ENCODE results near the gene CCDC6. TPM values are rescaled to one million over a fixed set of nuclear protein-coding genes. Genes with fewer than 3 reads are reported as not detected.

Gene CCDC6
- polyA plus RNA-seq, 2 of the 4 experiments (the other 2 are of a cell fraction), result 21.4 to 43.5 TPM

DNA sequence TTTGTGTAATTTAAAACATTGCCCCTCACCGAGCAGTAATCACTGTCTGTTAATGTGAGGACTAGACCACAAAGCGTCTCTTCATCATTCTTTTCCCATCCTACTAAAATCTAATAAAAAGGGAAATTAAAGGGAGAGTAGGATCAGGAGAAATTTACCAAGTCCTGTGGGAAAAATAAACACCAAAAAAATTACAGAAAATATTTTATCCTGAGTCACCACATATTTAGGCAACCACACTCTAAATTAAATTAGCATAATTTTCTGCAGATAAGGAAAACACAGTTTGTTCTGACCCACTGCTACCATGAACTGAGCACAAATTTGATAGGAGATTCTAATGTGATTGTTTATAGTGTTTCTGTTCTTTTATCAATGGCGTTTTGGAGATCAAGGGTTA is 49.3 kb downstream of the CCDC6 start:
- ATAC-seq, result no peak
- TF ChIP-seq TFCP2L1 (CRISPR knock-in tag; IDR thresholded peaks at IDR 0.05) (no peak), HOXB13 (CRISPR knock-in tag; IDR thresholded peaks at IDR 0.05; ENCODE audit: low read depth) (no peak)
- TF ChIP-seq, protein P1, sequence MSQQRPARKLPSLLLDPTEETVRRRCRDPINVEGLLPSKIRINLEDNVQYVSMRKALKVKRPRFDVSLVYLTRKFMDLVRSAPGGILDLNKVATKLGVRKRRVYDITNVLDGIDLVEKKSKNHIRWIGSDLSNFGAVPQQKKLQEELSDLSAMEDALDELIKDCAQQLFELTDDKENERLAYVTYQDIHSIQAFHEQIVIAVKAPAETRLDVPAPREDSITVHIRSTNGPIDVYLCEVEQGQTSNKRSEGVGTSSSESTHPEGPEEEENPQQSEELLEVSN (IDR thresholded peaks at IDR 0.05; ENCODE audit: borderline replicate concordance, low read depth), result no peak
- Histone ChIP-seq H3K4me2 (no peak overlapping the region), H3K4me1 (no peaks in the 10 kb centered on the region), H3K4me3 (no peak overlapping the region), H3K9me3 (0 out of 3 replicates have a peak, but pooled peaks cover 3% of the 10 kb centered on the region), H3K27ac (no peak overlapping the region)
- ChIA-PET POLR2A (no interaction called here), CTCF (no interaction called here)
- 88% methylated on average over 3 of the region's 3 CpGs for WGBS (ENCODE audit: missing lambda C conversion rate)
- no peak for DNase-seq (ENCODE audit: low read depth in 1 of 2, low spot score in 1 of 2)
- no peak for FAIRE-seq

- Histone ChIP-seq H3K9me3 (0 out of 3 replicates have a peak, but pooled peaks cover 3% of the 10 kb centered on the region), H3K4me1 (no peaks in the 10 kb centered on the region), H3K4me3 (no peak overlapping the region), H3K4me2 (no peak overlapping the region), H3K27ac (no peak overlapping the region)
- ATAC-seq (no peak), FAIRE-seq (no peak), DNase-seq (ENCODE audit: low read depth in 1 of 2, low spot score in 1 of 2) (no peak)
- ChIA-PET CTCF (interaction anchor here (2.3 kb wide), 1 partner anchor 10 kb away, joined by 6 read pairs; no protein-coding TSS in a partner anchor), POLR2A (no interaction called here)
- 81% methylated on average over 3 of the region's 3 CpGs for WGBS (ENCODE audit: missing lambda C conversion rate)
- TF ChIP-seq USF2 (IDR thresholded peaks at IDR 0.05) (no peak), ZFP36 (IDR thresholded peaks at IDR 0.05; ENCODE audit: borderline replicate concordance, partially characterized antibody) (no peak), ZNF302 (CRISPR knock-in tag; IDR thresholded peaks at IDR 0.05) (no peak), TP53 (CRISPR knock-in tag; IDR thresholded peaks at IDR 0.05) (no peak), RNF2 (IDR thresholded peaks at IDR 0.05; ENCODE audit: borderline replicate concordance, low read depth) (no peak), EHF (CRISPR knock-in tag; IDR thresholded peaks at IDR 0.05) (no peak), JUNB (IDR thresholded peaks at IDR 0.05) (no peak), FOXS1 (CRISPR knock-in tag; IDR thresholded peaks at IDR 0.05) (no peak), CHD2 (IDR thresholded peaks at IDR 0.05; ENCODE audit: low read length, partially characterized antibody) (no peak), POLR2AphosphoS2 (conservative IDR thresholded peaks at IDR 0.05; ENCODE audit: low read length) (no peak), NR3C1 (IDR thresholded peaks at IDR 0.05) (no peak)
- TF ChIP-seq, protein P1 (IDR thresholded peaks at IDR 0.05; ENCODE audit: borderline replicate concordance, low read depth), result no peak
These were observed 50.3 kb downstream of the CCDC6 start for GRCh38 chr10:59856104-59856503.

GRCh38 chr10:59854571-59854970 is 51.8 kb downstream of the CCDC6 start:
- H3K4me2 ChIP-seq, result no peak overlapping the region
- no peak for DNase-seq (ENCODE audit: low read depth in 1 of 2, low spot score in 1 of 2)
- POLR2A ChIA-PET, result no interaction called here

More at GRCh38 chr10:59854571-59854970, 51.8 kb downstream of the CCDC6 start:
- WGBS (ENCODE audit: missing lambda C conversion rate), result 93% methylated on average over 4 of the region's 4 CpGs
- Histone ChIP-seq H3K27ac (no peak overlapping the region), H3K9me3 (no peaks in the 10 kb centered on the region), H3K4me1 (no peaks in the 10 kb centered on the region), H3K4me3 (no peak overlapping the region)
- no peak for FAIRE-seq
- no peak for ATAC-seq
- CTCF ChIA-PET, result interaction anchor here (1.0 to 2.3 kb wide), 5 partner anchors 8 to 52 kb away, joined by 3 to 6 read pairs (median 3); partner anchors contain the start of gene CCDC6
- TF ChIP-seq CHD4 (IDR thresholded peaks at IDR 0.05; ENCODE audit: borderline replicate concordance) (no peak), RFX5 (IDR thresholded peaks at IDR 0.05) (no peak), POLR2A (IDR thresholded peaks at IDR 0.05; ENCODE audit: low read length) (no peak), RAD21 (conservative IDR thresholded peaks at IDR 0.05 in 1 of 2, IDR thresholded peaks at IDR 0.05 in 1 of 2) (no peak), POLR2AphosphoS2 (conservative IDR thresholded peaks at IDR 0.05; ENCODE audit: low read length) (no peak), TFCP2L1 (CRISPR knock-in tag; IDR thresholded peaks at IDR 0.05) (no peak), ZNF302 (CRISPR knock-in tag; IDR thresholded peaks at IDR 0.05) (no peak), EP300 (IDR thresholded peaks at IDR 0.05) (no peak), RARB (CRISPR knock-in tag; IDR thresholded peaks at IDR 0.05) (no peak), KDM1A (IDR thresholded peaks at IDR 0.05; ENCODE audit: low read depth) (no peak), ESRRA (IDR thresholded peaks at IDR 0.05; ENCODE audit: borderline replicate concordance, low read length) (no peak), NR3C1 (IDR thresholded peaks at IDR 0.05) (no peak), GATA3 (IDR thresholded peaks at IDR 0.05; ENCODE audit: borderline replicate concordance) (no peak), CBX2 (IDR thresholded peaks at IDR 0.05; ENCODE audit: borderline replicate concordance, low read depth) (no peak), FOXS1 (CRISPR knock-in tag; IDR thresholded peaks at IDR 0.05) (no peak), MAX (IDR thresholded peaks at IDR 0.05) (no peak), RCOR1 (IDR thresholded peaks at IDR 0.05; ENCODE audit: low read depth, low read length) (no peak), NFE2L2 (conservative IDR thresholded peaks at IDR 0.05; ENCODE audit: low read length) (no peak)
- TF ChIP-seq, protein P2, sequence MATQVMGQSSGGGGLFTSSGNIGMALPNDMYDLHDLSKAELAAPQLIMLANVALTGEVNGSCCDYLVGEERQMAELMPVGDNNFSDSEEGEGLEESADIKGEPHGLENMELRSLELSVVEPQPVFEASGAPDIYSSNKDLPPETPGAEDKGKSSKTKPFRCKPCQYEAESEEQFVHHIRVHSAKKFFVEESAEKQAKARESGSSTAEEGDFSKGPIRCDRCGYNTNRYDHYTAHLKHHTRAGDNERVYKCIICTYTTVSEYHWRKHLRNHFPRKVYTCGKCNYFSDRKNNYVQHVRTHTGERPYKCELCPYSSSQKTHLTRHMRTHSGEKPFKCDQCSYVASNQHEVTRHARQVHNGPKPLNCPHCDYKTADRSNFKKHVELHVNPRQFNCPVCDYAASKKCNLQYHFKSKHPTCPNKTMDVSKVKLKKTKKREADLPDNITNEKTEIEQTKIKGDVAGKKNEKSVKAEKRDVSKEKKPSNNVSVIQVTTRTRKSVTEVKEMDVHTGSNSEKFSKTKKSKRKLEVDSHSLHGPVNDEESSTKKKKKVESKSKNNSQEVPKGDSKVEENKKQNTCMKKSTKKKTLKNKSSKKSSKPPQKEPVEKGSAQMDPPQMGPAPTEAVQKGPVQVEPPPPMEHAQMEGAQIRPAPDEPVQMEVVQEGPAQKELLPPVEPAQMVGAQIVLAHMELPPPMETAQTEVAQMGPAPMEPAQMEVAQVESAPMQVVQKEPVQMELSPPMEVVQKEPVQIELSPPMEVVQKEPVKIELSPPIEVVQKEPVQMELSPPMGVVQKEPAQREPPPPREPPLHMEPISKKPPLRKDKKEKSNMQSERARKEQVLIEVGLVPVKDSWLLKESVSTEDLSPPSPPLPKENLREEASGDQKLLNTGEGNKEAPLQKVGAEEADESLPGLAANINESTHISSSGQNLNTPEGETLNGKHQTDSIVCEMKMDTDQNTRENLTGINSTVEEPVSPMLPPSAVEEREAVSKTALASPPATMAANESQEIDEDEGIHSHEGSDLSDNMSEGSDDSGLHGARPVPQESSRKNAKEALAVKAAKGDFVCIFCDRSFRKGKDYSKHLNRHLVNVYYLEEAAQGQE (IDR thresholded peaks at IDR 0.05), result no peak

Measured in A549 (cell line).